Endothelial cell of umbilical vein (primary cell): ENCODE data around the gene PUS7L. TPM values are rescaled to one million over a fixed set of nuclear protein-coding genes. Genes with fewer than 3 reads are reported as not detected.

ENCODE experiments used
- Bru-seq: library from RNA; stranded (reverse); fragments of 400-500 nt; gene quantifications from one replicate; lab custom pipeline; 2021; lab: Mats Ljungman, UMichigan
- BruChase-seq, 2 experiments: library from RNA; stranded (reverse); fragments of 400-500 nt; gene quantifications; one replicate each; lab custom pipeline; 2021; lab: Mats Ljungman, UMichigan
- BruUV-seq: library from RNA; stranded (reverse); fragments of 400-500 nt; replicated peaks from 2 replicates; lab custom pipeline; 2021; lab: Mats Ljungman, UMichigan
- CTCF ChIA-PET: fragments of 300-600, 350-600 bp; sonication (Branson Sonifier 250); formaldehyde crosslinking; loops from one replicate; lab custom pipeline; 2021; ENCODE audit warnings: antibody characterized with exemption, inconsistent platforms; lab: Charles Lee
- POLR2A ChIA-PET: fragments of 300-600, 350-600 bp; sonication (Branson Sonifier 250); formaldehyde crosslinking; loops from one replicate; lab custom pipeline; 2021; ENCODE audit warnings: antibody characterized with exemption, inconsistent platforms; lab: Charles Lee
- DNase-seq: peaks from one replicate; pipeline ENCODE4 v3.0.0-alpha.2; 2011; ENCODE audit warnings: low read depth, low spot score
- FAIRE-seq: peaks from 2 replicates; lab custom pipeline; 2011; peaks lifted over from hg19 to GRCh38; lab: Jason Lieb, UNC
- H2AFZ ChIP-seq: 2 replicates; pipeline ENCODE4 v1.6.0; 2012; ENCODE audit warnings: low read depth, low read length, control low read depth, inconsistent platforms
- H3K27ac ChIP-seq: 2 replicates; pipeline ENCODE4 v1.5.1; 2011; ENCODE audit warnings: low read depth, mild to moderate bottlenecking, control low read depth, low read length, moderate library complexity; ENCODE audit not compliant: insufficient read depth
- H3K27me3 ChIP-seq, 2 experiments: 2 replicates each; pipeline versions ENCODE4 v1.6.0 to v1.6.1; 2011; ENCODE audit warnings: low read length in 2 of 2, mixed read lengths in 1 of 2; ENCODE audit not compliant: control insufficient read depth in 2 of 2, insufficient read depth in 2 of 2
- H3K36me3 ChIP-seq, 2 experiments: 2 replicates in 1 of 2; 3 replicates in 1 of 2; pipeline ENCODE4 v1.5.1; 2011; ENCODE audit warnings: low read length in 2 of 2, mild to moderate bottlenecking in 1 of 2, moderate library complexity in 1 of 2; ENCODE audit not compliant: control insufficient read depth in 2 of 2, insufficient read depth in 2 of 2; ENCODE audit errors: extremely low read depth in 1 of 2
- H3K4me1 ChIP-seq: 3 replicates; pipeline ENCODE4 v1.5.1; 2011; ENCODE audit warnings: mild to moderate bottlenecking, low read length; ENCODE audit not compliant: control insufficient read depth, insufficient read depth; ENCODE audit errors: extremely low read depth
- H3K4me2 ChIP-seq: 2 replicates; pipeline ENCODE4 v1.6.1; 2011; ENCODE audit warnings: low read length, control low read depth, mixed read lengths; ENCODE audit not compliant: insufficient read depth
- H3K4me3 ChIP-seq, 3 experiments: fragments of 200-600 bp in 1 of 3; sonication (generic), shearing (Covaris generic) in 1 of 3; replicated peaks in 1 of 3; 2 replicates each; pipeline ENCODE4 v1.5.1; 2011 to 2016; ENCODE audit warnings: control low read depth in 3 of 3, low read length in 3 of 3, mild to moderate bottlenecking in 2 of 3, inconsistent platforms in 1 of 3, low read depth in 1 of 3, moderate library complexity in 1 of 3; ENCODE audit not compliant: insufficient read depth in 1 of 3
- H3K79me2 ChIP-seq: 2 replicates; pipeline ENCODE4 v1.6.0; 2012; ENCODE audit warnings: low read length, inconsistent platforms; ENCODE audit not compliant: control insufficient read depth, insufficient read depth
- H3K9ac ChIP-seq: replicated peaks from 2 replicates; pipeline ENCODE3; 2011; ENCODE audit warnings: low read length, control low read depth; ENCODE audit not compliant: insufficient read depth; ENCODE audit errors: extremely low read depth
- H3K9me1 ChIP-seq: replicated peaks from 3 replicates; pipeline ENCODE4 v1.6.0; 2011; ENCODE audit warnings: mild to moderate bottlenecking, low read length; ENCODE audit not compliant: control insufficient read depth, insufficient read depth; ENCODE audit errors: extremely low read depth
- H3K9me3 ChIP-seq: replicated peaks from 2 replicates; pipeline ENCODE4 v1.5.1; 2012; ENCODE audit warnings: low read length, inconsistent platforms; ENCODE audit not compliant: control insufficient read depth, insufficient read depth
- H4K20me1 ChIP-seq: replicated peaks from 2 replicates; pipeline ENCODE3; 2011; ENCODE audit warnings: mild to moderate bottlenecking, low read length; ENCODE audit not compliant: control insufficient read depth, insufficient read depth; ENCODE audit errors: extremely low read depth
- MYC ChIP-seq: IDR thresholded peaks from one replicate; pipeline ENCODE4 v1.6.1; 2011; ENCODE audit warnings: mild to moderate bottlenecking, low read depth, low read length
- POLR2A ChIP-seq: IDR thresholded peaks from 2 replicates; pipeline ENCODE4 v1.6.1; 2012; ENCODE audit warnings: low read depth, mild to moderate bottlenecking, control low read depth, low read length
- POLR2AphosphoS5 ChIP-seq: IDR thresholded peaks from 2 replicates; pipeline ENCODE4 v1.6.1; 2012; ENCODE audit warnings: low read depth, mild to moderate bottlenecking, control low read depth, low read length, moderate library complexity; ENCODE audit not compliant: insufficient read depth
- dilution Hi-C: fragments of 300-500 bp; cut with MboI; formaldehyde crosslinking; loops from one replicate; pipeline ENCODE4 v1.15.0; 2019; ENCODE audit warnings: low sequenced_read_pairs; ENCODE audit not compliant: extremely low pct_ligation_motif_present
- intact Hi-C: fragments of 100-400 bp; cut with micrococcal nuclease; formaldehyde crosslinking; loops from one replicate; pipeline ENCODE4 v1.10.0; 2022
- long read RNA-seq: library from polyadenylated mRNA; stranded (forward); transcript quantifications from one replicate; pipeline ENCODE4 v2.0.0, GENCODE V29; 2021
- polyA minus RNA-seq, 3 experiments: library from RNA; depleted of rRNA, polyadenylated mRNA; stranded (reverse); fragments of >200 nt; gene quantifications; 1 replicate in 1 of 3; 2 replicates in 2 of 3; pipeline ENCODE4 v1.2.3, GENCODE V29; 2011
- polyA plus RNA-seq, 4 experiments: library from polyadenylated mRNA; depleted of rRNA in 3 of 4; stranded (reverse) in 3 of 4; unstranded in 1 of 4; fragments of >200 nt; gene quantifications; 2 replicates each; pipeline versions ENCODE4 v1.2.1 to v1.2.3, GENCODE V29; 2011 to 2012; ENCODE audit warnings: missing spikeins in 1 of 4
- total RNA-seq: library from RNA; stranded (reverse); gene quantifications from 2 replicates; pipeline ENCODE4 v1.2.3, GENCODE V29; 2021
- TF ChIP-seq, protein P1 (sequence below), 2 donors: IDR thresholded peaks; 1 replicate in 1 of 2; 2 replicates in 1 of 2; pipeline ENCODE4 v1.5.1; 2011; ENCODE audit warnings: low read length in 2 of 2, mild to moderate bottlenecking in 2 of 2, moderate library complexity in 2 of 2, control low read depth in 1 of 2, inconsistent platforms in 1 of 2, low read depth in 1 of 2; ENCODE audit not compliant: insufficient read depth in 1 of 2; ENCODE audit errors: extremely low read depth in 1 of 2

PUS7L gene, protein sequence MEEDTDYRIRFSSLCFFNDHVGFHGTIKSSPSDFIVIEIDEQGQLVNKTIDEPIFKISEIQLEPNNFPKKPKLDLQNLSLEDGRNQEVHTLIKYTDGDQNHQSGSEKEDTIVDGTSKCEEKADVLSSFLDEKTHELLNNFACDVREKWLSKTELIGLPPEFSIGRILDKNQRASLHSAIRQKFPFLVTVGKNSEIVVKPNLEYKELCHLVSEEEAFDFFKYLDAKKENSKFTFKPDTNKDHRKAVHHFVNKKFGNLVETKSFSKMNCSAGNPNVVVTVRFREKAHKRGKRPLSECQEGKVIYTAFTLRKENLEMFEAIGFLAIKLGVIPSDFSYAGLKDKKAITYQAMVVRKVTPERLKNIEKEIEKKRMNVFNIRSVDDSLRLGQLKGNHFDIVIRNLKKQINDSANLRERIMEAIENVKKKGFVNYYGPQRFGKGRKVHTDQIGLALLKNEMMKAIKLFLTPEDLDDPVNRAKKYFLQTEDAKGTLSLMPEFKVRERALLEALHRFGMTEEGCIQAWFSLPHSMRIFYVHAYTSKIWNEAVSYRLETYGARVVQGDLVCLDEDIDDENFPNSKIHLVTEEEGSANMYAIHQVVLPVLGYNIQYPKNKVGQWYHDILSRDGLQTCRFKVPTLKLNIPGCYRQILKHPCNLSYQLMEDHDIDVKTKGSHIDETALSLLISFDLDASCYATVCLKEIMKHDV
- total RNA-seq = 11.4 and 13.1 TPM in 2 replicates
- polyA plus RNA-seq = 1.7 and 1.8 TPM in 2 replicates
- 2.0 and 2.2 TPM in 2 replicates for polyA plus RNA-seq (2011; cell fraction: cytosol; rRNA removed)
- 4.2 and 6.1 TPM in 2 replicates for polyA plus RNA-seq (2011; cell fraction: nucleus; rRNA removed)
- polyA plus RNA-seq (2012) = 9.0 and 12.9 TPM in 2 replicates
- polyA minus RNA-seq = 11.0 and 15.5 TPM in 2 replicates
- 10.9 TPM for polyA minus RNA-seq (2011; cell fraction: cytosol; rRNA and poly(A)+ RNA removed)
- 6.5 and 10.5 TPM in 2 replicates for polyA minus RNA-seq (2011; cell fraction: nucleus; rRNA and poly(A)+ RNA removed)
- percentile 66 among the genes with signal in this experiment for Bru-seq, nascent RNA
- BruChase-seq, experiment 1, labeled RNA remaining after a 6-hour chase = percentile 74 among the genes with signal in this experiment
- percentile 75 among the genes with signal in this experiment for BruChase-seq, experiment 2, labeled RNA remaining after a 2-hour chase
- long read RNA-seq, full-length matches to known transcripts = 5 of 6 reads
- long read RNA-seq, partial matches to known transcripts = 0 of 6 reads
- long read RNA-seq, other reads (novel, unspliced or antisense) = 1 of 6 reads

DNA sequence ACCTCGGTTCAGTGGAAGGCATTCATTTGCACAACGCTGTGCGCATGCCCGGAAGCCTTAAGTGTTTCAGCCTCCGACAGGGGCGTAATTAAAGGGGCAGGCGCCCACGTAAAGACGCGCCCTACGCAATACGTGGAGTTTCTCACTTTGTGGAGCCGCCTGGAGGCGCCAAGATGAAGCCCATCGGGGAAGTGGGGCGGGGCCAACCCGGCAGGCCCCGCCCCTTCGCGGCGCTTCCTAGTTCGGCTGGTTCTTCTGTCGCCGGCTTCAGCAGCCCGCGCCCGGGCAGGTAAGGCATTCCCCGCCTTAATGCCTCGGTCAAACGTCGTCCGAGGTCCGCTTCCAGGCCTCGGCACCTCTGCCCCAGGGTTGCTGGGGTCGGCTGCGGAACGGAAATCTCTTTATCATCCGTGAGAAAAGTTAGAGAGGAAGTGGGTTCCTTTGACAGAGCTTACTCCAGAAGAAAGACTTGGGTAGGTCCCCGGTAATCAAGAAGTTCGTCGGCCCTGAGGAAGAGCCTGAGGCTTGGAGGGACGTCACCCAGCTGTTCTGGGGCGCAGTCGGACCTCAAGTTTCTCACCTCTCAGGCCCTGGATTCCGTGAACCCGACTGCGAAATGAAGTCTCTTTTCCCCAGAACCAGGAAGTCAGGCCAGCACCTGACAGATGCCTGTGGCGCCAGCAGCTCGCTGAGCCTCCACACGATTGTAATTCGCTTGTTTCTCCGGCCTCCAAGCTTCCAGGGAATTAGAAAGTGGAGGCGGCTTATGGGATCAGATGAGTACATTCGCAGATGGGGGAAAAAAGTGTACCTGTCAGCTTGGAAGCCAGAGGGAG, at the start of gene PUS7L, which contains the start of gene IRAK4:
TSS of gene PUS7L (minus strand) at position 63 of the 836 bp plus-strand sequence. CDS start 3,545 bp downstream, outside the sequence.
TSS of gene IRAK4 (plus strand) at position 224 of the 836 bp plus-strand sequence. CDS start 9,161 bp downstream, outside the sequence.
- H4K20me1 ChIP-seq = no peaks in the 10 kb centered on the region
- intact Hi-C loops (loop anchor here (1.0 kb wide), 1 partner anchor 47 kb away; the partner anchor contains the start of gene TWF1), dilution Hi-C loops (no loop called here)
- no peaks in the 10 kb centered on the region for H3K9me1 ChIP-seq
- peak within 1 kb of the TSS; percentile 92 for H2AFZ ChIP-seq
- TF ChIP-seq MYC = no peak
- TF ChIP-seq, protein P1, sequence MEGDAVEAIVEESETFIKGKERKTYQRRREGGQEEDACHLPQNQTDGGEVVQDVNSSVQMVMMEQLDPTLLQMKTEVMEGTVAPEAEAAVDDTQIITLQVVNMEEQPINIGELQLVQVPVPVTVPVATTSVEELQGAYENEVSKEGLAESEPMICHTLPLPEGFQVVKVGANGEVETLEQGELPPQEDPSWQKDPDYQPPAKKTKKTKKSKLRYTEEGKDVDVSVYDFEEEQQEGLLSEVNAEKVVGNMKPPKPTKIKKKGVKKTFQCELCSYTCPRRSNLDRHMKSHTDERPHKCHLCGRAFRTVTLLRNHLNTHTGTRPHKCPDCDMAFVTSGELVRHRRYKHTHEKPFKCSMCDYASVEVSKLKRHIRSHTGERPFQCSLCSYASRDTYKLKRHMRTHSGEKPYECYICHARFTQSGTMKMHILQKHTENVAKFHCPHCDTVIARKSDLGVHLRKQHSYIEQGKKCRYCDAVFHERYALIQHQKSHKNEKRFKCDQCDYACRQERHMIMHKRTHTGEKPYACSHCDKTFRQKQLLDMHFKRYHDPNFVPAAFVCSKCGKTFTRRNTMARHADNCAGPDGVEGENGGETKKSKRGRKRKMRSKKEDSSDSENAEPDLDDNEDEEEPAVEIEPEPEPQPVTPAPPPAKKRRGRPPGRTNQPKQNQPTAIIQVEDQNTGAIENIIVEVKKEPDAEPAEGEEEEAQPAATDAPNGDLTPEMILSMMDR (IDR thresholded peaks at IDR 0.05; ENCODE audit: extremely low read depth in 1 of 2, insufficient read depth in 1 of 2, low read depth in 1 of 2, low read length in 2 of 2) = peak; percentile 25 to 58
- peak; percentile 78 for TF ChIP-seq POLR2AphosphoS5
- peak; percentile 82 for TF ChIP-seq POLR2A
- TSS peak; percentile 59 for BruUV-seq
- no peaks in the 10 kb centered on the region for H3K9me3 ChIP-seq
- peak; percentile 98 for DNase-seq
- CTCF ChIA-PET = interaction anchor here (0.7 to 3.2 kb wide), 7 partner anchors 9 to 340 kb away, joined by 3 to 13 read pairs (median 6); partner anchors contain the start of gene TWF1
- peak within 1 kb of the TSS; percentile 67 for H3K9ac ChIP-seq
- peak within 1 kb of the TSS; percentile 65 to 75 (median 66) for H3K4me3 ChIP-seq
- peaks cover 17% of the 10 kb centered on the region for H3K4me1 ChIP-seq
- no peaks in the 10 kb centered on the region for H3K27me3 ChIP-seq
- POLR2A ChIA-PET = interaction anchor here (1.1 kb wide), 1 partner anchor 47 kb away, joined by 7 read pairs; the partner anchor contains the start of gene TWF1
- peak; percentile 85 for FAIRE-seq
- peak within 1 kb of the TSS; percentile 85 for H3K4me2 ChIP-seq
- H3K36me3 ChIP-seq = no peaks in the 10 kb centered on the region
- peaks cover 10% of the 10 kb centered on the region for H3K79me2 ChIP-seq
- H3K27ac ChIP-seq = peak within 1 kb of the TSS; percentile 75
